T-cell (primary cell): ENCODE measurements around the gene GPATCH2. TPM values are rescaled to one million over a fixed set of nuclear protein-coding genes. Genes with fewer than 3 reads are reported as not detected.

Experiments used
- ATAC-seq, 4 experiments: fragments of 200-7000 bp in 3 of 4; fragments of 150-1000 bp in 1 of 4; cut with Tn5 transposase; replicated peaks in 1 of 4; 1 replicate in 3 of 4; 2 replicates in 1 of 4; pipeline ENCODE4 v1.10.0; 2021; ENCODE audit warnings: moderate library complexity in 3 of 4, mild to moderate bottlenecking in 2 of 4, moderate number of reproducible peaks in 1 of 4
- CTCF ChIA-PET, 2 donors: fragments of 300-600 bp; sonication (Branson Sonifier 250); formaldehyde crosslinking; loops; one replicate each; lab custom pipeline; 2022; ENCODE audit warnings: antibody characterized with exemption in 2 of 2; lab: Charles Lee
- POLR2A ChIA-PET, 2 donors: fragments of 300-600 bp; sonication (Branson Sonifier 250); formaldehyde crosslinking; loops; one replicate each; lab custom pipeline; 2022; ENCODE audit warnings: antibody characterized with exemption in 2 of 2; lab: Charles Lee
- DNase-seq, 35 experiments: peaks; one replicate each; pipeline versions ENCODE4 v3.0.0 to v3.0.0-alpha.2; 2013 to 2023
- H3K27ac ChIP-seq: one replicate; pipeline ENCODE4 v1.5.1; 2013; ENCODE audit warnings: low read length
- H3K27me3 ChIP-seq, 2 experiments: replicated peaks in 1 of 2; 1 replicate in 1 of 2; 2 replicates in 1 of 2; pipeline versions ENCODE4 v1.6.1 to v1.7.0; 2013; ENCODE audit warnings: low read length in 1 of 2, mixed read lengths in 1 of 2; ENCODE audit not compliant: control insufficient read depth in 2 of 2, insufficient read depth in 2 of 2; ENCODE audit errors: extremely low read depth in 1 of 2
- H3K36me3 ChIP-seq, 2 donors: 1 replicate in 1 of 2; 2 replicates in 1 of 2; pipeline versions ENCODE4 v1.6.1 to v1.7.0; 2013; ENCODE audit warnings: low read length in 1 of 2; ENCODE audit not compliant: control insufficient read depth in 2 of 2, insufficient read depth in 1 of 2; ENCODE audit errors: extremely low read depth in 1 of 2
- H3K4me1 ChIP-seq, 2 experiments: 1 replicate in 1 of 2; 2 replicates in 1 of 2; pipeline versions ENCODE4 v1.6.1 to v1.7.0; 2013; ENCODE audit warnings: low read length in 2 of 2, mixed read lengths in 1 of 2; ENCODE audit not compliant: insufficient read depth in 2 of 2, control insufficient read depth in 1 of 2; ENCODE audit errors: extremely low read depth in 1 of 2
- H3K4me3 ChIP-seq, 2 donors: 1 replicate in 1 of 2; 2 replicates in 1 of 2; pipeline versions ENCODE4 v1.5.1 to v1.7.0; 2013; ENCODE audit warnings: mild to moderate bottlenecking in 2 of 2, low read length in 1 of 2, moderate library complexity in 1 of 2; ENCODE audit not compliant: control insufficient read depth in 1 of 2; ENCODE audit errors: extremely low read depth in 1 of 2
- H3K9me3 ChIP-seq: 2 replicates; pipeline ENCODE4 v1.7.0; 2013
- H3K27ac Mint-ChIP-seq, 2 donors: one replicate each; pipeline ENCODE4 v1.8.0; 2020 to 2021; ENCODE audit warnings: mild to moderate bottlenecking in 2 of 2, mixed read lengths in 2 of 2
- H3K27me3 Mint-ChIP-seq, 2 donors: one replicate each; pipeline ENCODE4 v1.8.0; 2021 to 2022; ENCODE audit warnings: mixed read lengths in 2 of 2
- H3K36me3 Mint-ChIP-seq: one replicate; pipeline ENCODE4 v1.8.0; 2021; ENCODE audit warnings: mixed read lengths
- H3K4me1 Mint-ChIP-seq, 3 donors: one replicate each; pipeline ENCODE4 v1.8.0; 2020 to 2022; ENCODE audit warnings: mixed read lengths in 3 of 3, mild to moderate bottlenecking in 1 of 3
- H3K4me3 Mint-ChIP-seq, 3 donors: one replicate each; pipeline ENCODE4 v1.8.0; 2020 to 2022; ENCODE audit warnings: mild to moderate bottlenecking in 3 of 3, mixed read lengths in 3 of 3, moderate library complexity in 3 of 3
- H3K9me3 Mint-ChIP-seq, 3 donors: one replicate each; pipeline ENCODE4 v1.8.0; 2020 to 2022; ENCODE audit warnings: mixed read lengths in 3 of 3
- WGBS: methylation state at CpG from one replicate; pipeline ENCODE4 v1.1.5; 2013; ENCODE audit warnings: missing lambda C conversion rate; ENCODE audit not compliant: insufficient coverage; 5-methylcytosine and 5-hydroxymethylcytosine counted together
- total RNA-seq, 35 experiments: library from RNA in 6 of 35; stranded (reverse) in 6 of 35; fragments of 120-200 nt in 1 of 35; gene quantifications; one replicate each; pipeline versions ENCODE4 v1.2.1 to v1.2.4 and lab custom pipeline; 2013 to 2026

Gene GPATCH2
- total RNA-seq (10 to 100 TPM in 3 of 5 donors, 1 to 10 TPM in 2; 9.6 to 11.4 (median 10.7) TPM), total RNA-seq (lab: John Stamatoyannopoulos, UW) (18.0 to 38.3 (median 27.4) reads per million in 29 experiments)
- 18.1 TPM for total RNA-seq (2013)

DNA sequence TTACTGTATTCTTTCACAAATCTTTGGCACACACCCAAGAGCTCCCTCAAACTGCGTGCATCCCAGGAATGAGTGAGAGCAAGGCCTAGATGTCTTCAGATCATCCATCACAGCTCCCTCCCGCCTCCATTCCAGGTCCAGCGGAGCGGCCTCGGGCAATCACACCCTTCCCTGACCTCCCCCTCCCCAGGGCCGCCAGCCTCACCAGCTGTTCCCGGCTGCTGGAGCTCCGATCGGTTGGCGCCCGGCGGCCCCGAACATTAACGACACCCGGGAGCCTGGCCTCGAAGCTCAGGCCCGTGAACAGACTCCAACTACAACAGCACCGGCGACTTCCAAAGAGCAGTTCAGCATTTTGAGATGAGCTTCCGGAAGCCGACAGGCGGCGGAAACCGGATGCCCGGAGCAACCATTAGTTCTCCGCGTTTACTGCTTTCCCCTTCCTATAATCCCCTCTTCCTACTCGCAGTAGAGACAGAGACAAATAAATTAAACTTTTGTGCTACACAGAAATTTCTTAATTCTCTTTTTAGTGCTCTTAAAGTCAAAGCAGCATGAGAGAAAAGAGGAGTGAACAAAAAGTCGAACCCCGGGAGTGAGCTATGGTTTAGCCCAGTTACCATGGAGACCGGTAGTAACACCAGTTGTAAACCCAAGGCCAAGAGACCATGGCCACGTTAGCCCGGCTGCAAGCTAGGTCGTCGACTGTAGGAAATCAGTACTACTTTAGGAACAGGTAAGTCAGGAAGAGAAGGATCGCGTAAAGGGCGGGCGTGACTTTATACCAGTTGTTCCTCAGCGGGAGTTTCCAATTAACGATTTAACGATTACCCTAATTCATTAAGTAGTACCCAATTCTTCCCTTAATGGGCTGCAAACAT lies at the start of gene GPATCH2, which contains the start of gene SPATA17:
Gene GPATCH2 (minus strand): TSS at position 380 of the 881 bp plus-strand sequence. CDS start 119 bp downstream, at position 261.
Gene SPATA17 (plus strand): TSS at position 634 of the 881 bp plus-strand sequence. CDS start 35 bp downstream, at position 669.
- H3K27ac Mint-ChIP-seq, result peak within 1 kb of the TSS; percentile 99 to 100
- H3K9me3 ChIP-seq, result no peaks in the 10 kb centered on the region
- no peaks in the 10 kb centered on the region for H3K27me3 ChIP-seq
- ATAC-seq, result peak; percentile 85 to 93 (median 90)
- H3K27ac ChIP-seq, result peak within 1 kb of the TSS; percentile 96
- H3K36me3 ChIP-seq, result no peaks in the 10 kb centered on the region
- ChIA-PET POLR2A (interaction anchor here (0.5 to 1.3 kb wide), 4 partner anchors 9 to 656 kb away, joined by 3 to 4 read pairs (median 3); no protein-coding TSS in a partner anchor), CTCF (interaction anchor here in 1 of 2 donors (1.3 to 1.7 kb wide), 2 partner anchors 12 to 654 kb away, joined by 4 to 5 read pairs; partner anchors contain the start of gene RRP15)
- H3K9me3 Mint-ChIP-seq, result no peaks in the 10 kb centered on the region
- peaks cover 4% of the 10 kb centered on the region in 2 donors for H3K27me3 Mint-ChIP-seq
- H3K4me3 Mint-ChIP-seq, result peak within 1 kb of the TSS; percentile 93 to 96 (median 94)
- DNase-seq, result peak; percentile 46 to 93 (median 74)
- under 1% methylated on average over 33 of the region's 42 CpGs for WGBS
- H3K4me1 Mint-ChIP-seq, result peaks cover 42 to 53% (median 47%) of the 10 kb centered on the region in 3 donors
- peak within 1 kb of the TSS; percentile 82 to 88 for H3K4me3 ChIP-seq
- H3K36me3 Mint-ChIP-seq, result no peaks in the 10 kb centered on the region
- H3K4me1 ChIP-seq, result peaks cover 7 to 14% of the 10 kb centered on the region in 2 experiments

DNA sequence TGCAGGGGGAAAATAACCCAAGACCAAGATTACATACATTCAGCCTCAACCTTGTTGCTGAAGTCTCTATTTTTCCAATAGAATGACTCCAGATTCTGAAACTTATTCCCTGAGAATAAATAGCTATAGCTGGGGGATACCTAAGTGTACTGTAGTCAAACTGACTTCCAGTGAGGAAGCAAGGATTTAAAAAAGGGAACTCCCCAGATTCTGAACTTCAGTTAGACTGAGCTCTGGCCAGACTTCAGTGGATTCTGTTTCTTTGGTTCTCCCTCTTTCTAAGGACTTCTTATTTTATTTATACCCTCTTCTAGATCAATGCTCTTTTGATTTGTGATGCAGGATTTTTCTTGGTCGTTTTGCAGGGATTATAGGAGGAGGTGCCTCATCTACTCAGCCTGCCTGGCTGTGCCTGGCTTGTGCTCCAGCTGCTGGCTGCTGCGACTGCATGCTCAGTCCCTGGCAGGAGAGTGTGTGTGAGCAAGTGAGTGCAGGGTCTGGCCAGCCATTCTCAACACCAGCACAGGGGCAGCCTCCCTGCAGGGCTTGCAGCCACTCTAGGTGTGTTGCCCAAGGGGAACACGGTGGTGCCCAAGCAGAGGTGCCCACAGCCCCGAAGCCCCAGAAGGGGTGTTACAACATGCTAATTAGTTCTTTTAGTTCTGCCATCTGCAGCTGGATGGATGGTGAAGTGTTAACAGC lies 43.3 kb upstream of the GPATCH2 start:
- H3K27me3 Mint-ChIP-seq, result peaks cover 9% of the 10 kb centered on the region in 2 donors
- no peaks in the 10 kb centered on the region for H3K36me3 ChIP-seq
- ChIA-PET POLR2A (no interaction called here), CTCF (no interaction called here)
- DNase-seq, result no peak
- no peak overlapping the region for H3K4me3 ChIP-seq
- no peak for ATAC-seq
- no peaks in the 10 kb centered on the region for H3K36me3 Mint-ChIP-seq
- no peaks in the 10 kb centered on the region for H3K9me3 Mint-ChIP-seq
- no peaks in the 10 kb centered on the region for H3K9me3 ChIP-seq
- no peaks in the 10 kb centered on the region for H3K4me1 Mint-ChIP-seq
- no peak overlapping the region for H3K27ac ChIP-seq
- H3K4me3 Mint-ChIP-seq, result no peak overlapping the region
- 95% methylated on average over 3 of the region's 4 CpGs for WGBS
- no peaks in the 10 kb centered on the region for H3K4me1 ChIP-seq
- H3K27ac Mint-ChIP-seq, result no peak overlapping the region
- H3K27me3 ChIP-seq, result peaks cover 0 to 5% of the 10 kb centered on the region in 2 experiments

DNA sequence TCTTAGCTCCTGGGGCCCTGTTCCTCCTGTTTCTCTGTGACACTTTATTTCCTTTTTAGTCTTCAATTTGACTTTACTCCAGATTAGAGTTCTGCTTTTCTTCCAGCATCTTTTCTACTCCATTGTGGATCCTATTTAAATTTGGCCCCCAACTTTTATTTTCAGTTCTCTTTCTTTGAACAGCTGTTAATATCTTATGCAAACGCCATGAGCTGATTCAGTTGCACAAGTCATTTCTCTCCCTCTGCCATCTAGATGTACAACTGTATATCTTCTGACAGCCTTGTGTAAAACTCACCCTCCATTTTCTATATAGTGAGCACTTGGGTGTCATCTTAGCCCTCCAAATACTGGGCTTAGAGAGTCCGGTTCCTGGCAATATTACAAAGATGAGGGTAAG lies 42.5 kb upstream of the GPATCH2 start:
- ATAC-seq (no peak), DNase-seq (no peak)
- no peaks in the 10 kb centered on the region for H3K9me3 Mint-ChIP-seq
- no peaks in the 10 kb centered on the region for H3K4me1 ChIP-seq
- H3K4me1 Mint-ChIP-seq, result no peaks in the 10 kb centered on the region
- no peaks in the 10 kb centered on the region for H3K36me3 ChIP-seq
- no peak overlapping the region for H3K4me3 Mint-ChIP-seq
- ChIA-PET POLR2A (interaction anchor here in 1 of 2 donors (0.6 kb wide), 1 partner anchor 109 kb away, joined by 3 read pairs; no protein-coding TSS in a partner anchor), CTCF (no interaction called here)
- no peak overlapping the region for H3K27ac ChIP-seq
- no peak overlapping the region for H3K4me3 ChIP-seq
- H3K27ac Mint-ChIP-seq, result no peak overlapping the region
- H3K36me3 Mint-ChIP-seq, result no peaks in the 10 kb centered on the region
- H3K27me3 Mint-ChIP-seq, result peaks cover 9% of the 10 kb centered on the region in 2 donors
- H3K27me3 ChIP-seq, result peaks cover 0 to 5% of the 10 kb centered on the region in 2 experiments
- 80% methylated on average over 1 of the region's 2 CpGs for WGBS
- H3K9me3 ChIP-seq, result no peaks in the 10 kb centered on the region

DNA sequence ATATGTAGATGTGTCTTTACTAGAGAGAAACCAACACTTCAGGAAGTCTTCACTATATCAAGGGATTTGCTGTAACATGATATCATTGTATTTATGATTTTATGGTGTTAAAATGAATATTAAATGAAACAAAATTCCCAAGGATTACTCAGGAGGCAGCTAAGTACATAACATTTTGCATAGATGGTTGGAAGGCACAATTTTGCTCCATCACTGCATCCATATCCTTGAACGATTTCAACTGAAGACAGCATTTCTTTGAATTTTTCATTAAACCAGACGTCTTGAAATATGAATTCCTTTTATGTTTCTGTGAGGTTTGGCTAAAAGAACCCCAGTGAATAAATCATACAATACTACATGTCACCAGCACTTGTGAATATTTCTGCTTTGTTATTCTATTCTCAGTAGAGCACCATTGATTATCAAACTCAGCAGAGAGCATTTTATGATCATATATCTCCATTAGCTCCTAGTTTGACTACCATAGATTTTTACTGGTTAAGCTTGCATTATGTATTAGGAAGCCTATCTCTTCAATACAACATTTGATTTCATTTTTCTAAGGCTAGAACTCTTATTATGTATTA lies 37.6 kb upstream of the GPATCH2 start:
- Mint-ChIP-seq H3K27ac (no peak overlapping the region), H3K4me1 (no peaks in the 10 kb centered on the region), H3K27me3 (peaks cover 4 to 9% of the 10 kb centered on the region in 2 donors), H3K9me3 (no peaks in the 10 kb centered on the region), H3K36me3 (no peaks in the 10 kb centered on the region), H3K4me3 (no peak overlapping the region)
- no CpG with 5 or more reads among the region's 2 CpGs for WGBS
- POLR2A ChIA-PET, result no interaction called here
- H3K27ac ChIP-seq, result no peak overlapping the region
- no peak overlapping the region for H3K4me3 ChIP-seq
- DNase-seq (no peak), ATAC-seq (no peak)
- no peaks in the 10 kb centered on the region for H3K36me3 ChIP-seq
- no peaks in the 10 kb centered on the region for H3K27me3 ChIP-seq
- CTCF ChIA-PET, result no interaction called here
- no peaks in the 10 kb centered on the region for H3K4me1 ChIP-seq
- H3K9me3 ChIP-seq, result no peaks in the 10 kb centered on the region

DNA sequence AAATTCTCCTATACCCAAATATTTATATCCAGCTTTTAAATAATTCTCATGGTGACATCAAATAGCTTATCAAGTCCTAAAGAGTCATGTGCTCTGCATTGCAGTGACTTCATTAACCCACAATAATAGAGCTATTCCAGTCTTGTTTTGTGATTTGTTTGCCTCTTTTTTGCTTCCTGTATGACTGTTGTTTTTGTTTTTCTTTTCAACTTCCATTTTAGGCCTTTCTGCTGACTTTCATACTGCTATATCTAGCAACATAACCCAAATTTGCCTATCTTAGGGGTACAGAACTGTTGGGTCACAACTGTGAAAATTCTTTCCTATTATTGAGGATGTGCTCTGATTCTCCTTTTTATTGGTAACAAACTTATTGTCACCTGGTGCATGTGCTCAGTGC lies 30.5 kb upstream of the GPATCH2 start:
- Mint-ChIP-seq H3K4me3 (no peak overlapping the region), H3K36me3 (no peaks in the 10 kb centered on the region), H3K27ac (no peak overlapping the region), H3K9me3 (no peaks in the 10 kb centered on the region), H3K27me3 (peaks cover 2 to 8% of the 10 kb centered on the region in 2 donors), H3K4me1 (no peaks in the 10 kb centered on the region)
- no peaks in the 10 kb centered on the region for H3K27me3 ChIP-seq
- no peak overlapping the region for H3K4me3 ChIP-seq
- H3K36me3 ChIP-seq, result no peaks in the 10 kb centered on the region
- POLR2A ChIA-PET, result no interaction called here
- H3K27ac ChIP-seq, result no peak overlapping the region
- H3K9me3 ChIP-seq, result no peaks in the 10 kb centered on the region
- no peaks in the 10 kb centered on the region for H3K4me1 ChIP-seq
- CTCF ChIA-PET, result no interaction called here
- ATAC-seq (no peak), DNase-seq (no peak)
